Cardiac atrium fibroblast (primary cell): ENCODE results near the gene AGGF1. TPM values are rescaled to one million over a fixed set of nuclear protein-coding genes. Genes with fewer than 3 reads are reported as not detected.

ENCODE experiments used
- total RNA-seq: library from RNA; depleted of rRNA; stranded (reverse); fragments of >200 nt; gene quantifications from 2 replicates; pipeline ENCODE4 v1.2.3, GENCODE V29; 2015

Gene AGGF1, protein sequence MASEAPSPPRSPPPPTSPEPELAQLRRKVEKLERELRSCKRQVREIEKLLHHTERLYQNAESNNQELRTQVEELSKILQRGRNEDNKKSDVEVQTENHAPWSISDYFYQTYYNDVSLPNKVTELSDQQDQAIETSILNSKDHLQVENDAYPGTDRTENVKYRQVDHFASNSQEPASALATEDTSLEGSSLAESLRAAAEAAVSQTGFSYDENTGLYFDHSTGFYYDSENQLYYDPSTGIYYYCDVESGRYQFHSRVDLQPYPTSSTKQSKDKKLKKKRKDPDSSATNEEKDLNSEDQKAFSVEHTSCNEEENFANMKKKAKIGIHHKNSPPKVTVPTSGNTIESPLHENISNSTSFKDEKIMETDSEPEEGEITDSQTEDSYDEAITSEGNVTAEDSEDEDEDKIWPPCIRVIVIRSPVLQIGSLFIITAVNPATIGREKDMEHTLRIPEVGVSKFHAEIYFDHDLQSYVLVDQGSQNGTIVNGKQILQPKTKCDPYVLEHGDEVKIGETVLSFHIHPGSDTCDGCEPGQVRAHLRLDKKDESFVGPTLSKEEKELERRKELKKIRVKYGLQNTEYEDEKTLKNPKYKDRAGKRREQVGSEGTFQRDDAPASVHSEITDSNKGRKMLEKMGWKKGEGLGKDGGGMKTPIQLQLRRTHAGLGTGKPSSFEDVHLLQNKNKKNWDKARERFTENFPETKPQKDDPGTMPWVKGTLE
- total RNA-seq = 10.8 and 15.4 TPM in 2 replicates

DNA sequence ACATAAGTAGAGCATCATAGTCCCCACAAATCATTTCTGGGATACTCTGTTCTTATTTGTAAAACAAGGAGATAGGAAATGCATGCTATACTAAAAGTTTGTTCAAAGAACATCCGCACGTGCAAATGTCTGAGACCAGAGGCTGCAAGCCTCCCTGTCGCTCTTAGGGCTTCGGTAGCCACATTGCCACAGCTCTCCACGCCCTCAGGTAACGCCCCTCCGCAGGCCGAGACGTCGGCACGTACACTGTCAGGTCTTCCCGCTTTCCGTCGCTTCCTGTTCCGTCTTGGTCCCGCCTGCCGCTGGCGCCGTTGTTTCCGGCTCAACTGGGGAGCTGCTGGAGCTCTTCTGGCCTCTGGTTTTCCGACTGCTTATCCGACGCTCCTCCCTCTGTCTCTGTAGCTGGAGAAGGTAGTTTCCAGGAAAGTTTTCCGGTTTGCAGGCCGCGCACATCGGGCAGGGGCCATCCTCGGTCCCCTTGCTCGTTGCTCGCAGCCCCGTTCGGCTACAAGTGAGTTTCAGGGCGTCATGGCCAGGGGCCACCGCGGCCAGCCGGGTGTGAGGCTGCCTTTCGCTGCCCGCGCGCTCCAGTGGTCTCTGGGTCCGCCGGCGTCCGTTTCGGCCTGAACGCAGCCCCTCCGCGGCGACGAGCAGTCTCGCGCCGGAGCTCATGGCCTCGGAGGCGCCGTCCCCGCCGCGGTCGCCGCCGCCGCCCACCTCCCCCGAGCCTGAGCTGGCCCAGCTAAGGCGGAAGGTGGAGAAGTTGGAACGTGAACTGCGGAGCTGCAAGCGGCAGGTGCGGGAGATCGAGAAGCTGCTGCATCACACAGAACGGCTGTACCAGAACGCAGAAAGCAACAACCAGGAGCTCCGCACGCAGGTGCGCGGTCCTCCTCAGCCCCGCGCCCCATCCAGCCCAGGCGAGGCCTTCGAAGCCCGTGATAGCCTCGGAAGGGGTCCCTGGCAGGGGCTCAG, at the start of gene AGGF1:
TSS of gene AGGF1 (plus strand) at position 308 of the 975 bp plus-strand sequence. CDS start at position 671, 363 bp downstream.

DNA sequence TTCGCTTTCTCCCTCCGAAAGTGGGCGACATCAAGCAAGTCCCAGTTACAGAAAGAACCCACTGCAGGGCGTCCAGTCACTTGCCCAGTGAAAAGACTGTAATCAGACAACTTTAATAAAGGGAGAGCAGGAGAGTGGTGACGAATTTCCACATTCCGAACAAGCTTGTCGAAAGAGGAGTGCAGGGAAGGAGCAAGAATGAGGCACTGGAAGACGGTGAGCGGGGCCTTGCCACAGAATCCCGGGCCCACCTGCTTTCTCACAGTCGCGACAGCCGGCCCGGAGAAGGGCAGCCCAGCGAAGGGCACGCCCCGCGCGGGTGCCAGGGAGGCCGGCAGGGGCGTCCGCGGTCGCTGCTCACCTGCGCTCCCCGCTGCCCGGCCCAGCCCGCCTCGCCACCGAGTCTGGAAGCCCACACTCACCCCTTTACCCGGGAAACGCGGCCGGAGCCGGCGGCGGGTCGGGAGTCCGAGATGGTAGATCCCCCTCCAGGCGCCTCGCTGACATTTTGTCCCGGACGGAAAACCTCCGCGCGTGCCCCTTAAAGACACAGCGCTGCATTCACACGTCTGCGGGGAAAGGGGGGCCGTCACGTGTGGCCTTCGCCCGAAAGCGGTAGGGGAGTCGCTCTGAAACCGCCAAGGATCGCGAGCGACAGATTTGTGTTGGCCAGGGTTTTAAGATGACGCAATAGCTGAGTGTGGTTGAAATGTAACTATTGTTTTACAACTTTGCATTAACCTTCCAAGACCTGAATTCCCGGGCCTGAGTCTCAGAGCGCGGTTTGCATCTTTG, 56.7 kb downstream of the AGGF1 start, which contains the start of gene ZBED3:
TSS of gene ZBED3 (minus strand) at position 597 of the 795 bp plus-strand sequence. CDS start 9,407 bp downstream, outside the sequence.

Other genes with a start within 250 kb of the AGGF1 start
- gene F2RL1, start 211.4 kb upstream of the AGGF1 start, total RNA-seq = 24.2 and 35.8 TPM in 2 replicates
- gene S100Z, start 180.4 kb upstream of the AGGF1 start, total RNA-seq = not detected in 2 replicates
- 13.8 TPM in 1 of 2 replicates, not detected in the other for gene CRHBP, start 77.4 kb upstream of the AGGF1 start, total RNA-seq
- gene ZBED3, start 56.9 kb downstream of the AGGF1 start, total RNA-seq = 0.36 and 0.65 TPM in 2 replicates
- 0.65 TPM in 1 of 2 replicates, not detected in the other for gene PDE8B, start 180.3 kb downstream of the AGGF1 start, total RNA-seq